NCI-H2081 treated with DMSO at 0.1 percent for 48 hours (cell line): ENCODE measurements around the gene PRRC2C.
"Not testable (repeated sequence)": the region's sequence is repeated elsewhere in the genome, so short reads cannot be mapped to it uniquely, and the experiment has no call there.

Experiments
- DNase-seq: peaks from one replicate; lab custom pipeline; 2025; lab: John Stamatoyannopoulos, UW

The PRRC2C gene

DNA sequence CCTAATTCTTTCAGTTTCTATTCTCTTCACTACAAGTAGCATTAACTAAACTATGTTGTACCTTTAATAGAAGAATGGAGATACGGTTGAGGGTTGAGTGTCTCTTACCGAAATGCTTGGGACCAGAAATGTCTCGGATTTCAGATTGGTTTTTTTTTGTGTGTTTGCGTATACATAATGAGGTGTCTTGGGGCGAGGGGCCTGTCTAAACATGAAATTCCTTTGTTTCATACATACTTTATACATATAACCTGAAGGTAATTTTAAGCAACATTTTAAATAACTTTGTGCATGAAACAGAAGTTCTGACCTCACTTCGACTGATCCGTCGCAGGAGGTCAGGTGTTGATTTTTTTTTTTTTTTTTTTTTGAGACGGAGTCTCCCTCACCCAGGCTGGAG is 100.4 kb downstream of the PRRC2C start:
- no peak for DNase-seq

- no peak for DNase-seq
Observed at GRCh38 chr1:171588230-171588629, 102.9 kb downstream of the PRRC2C start.

DNA sequence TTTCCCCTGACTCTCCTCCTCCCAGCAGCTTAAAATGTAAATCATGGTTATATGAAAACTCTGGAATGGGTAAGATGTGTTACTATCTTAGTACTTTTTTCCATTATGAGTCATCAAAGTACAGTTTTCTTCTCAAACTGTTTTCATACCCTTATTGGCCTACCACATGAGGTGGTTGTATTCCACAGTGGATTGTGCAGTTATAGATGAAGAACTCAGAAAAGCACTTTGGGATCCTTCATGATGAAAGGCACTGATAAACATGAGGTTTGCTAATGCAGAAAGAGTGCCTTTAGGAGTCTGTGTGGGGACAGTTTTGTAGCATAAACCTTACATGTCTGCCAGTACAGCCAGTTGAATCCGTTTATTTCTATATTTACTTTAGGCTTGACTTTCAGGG is 104.7 kb downstream of the PRRC2C start:
- DNase-seq: no peak

DNA sequence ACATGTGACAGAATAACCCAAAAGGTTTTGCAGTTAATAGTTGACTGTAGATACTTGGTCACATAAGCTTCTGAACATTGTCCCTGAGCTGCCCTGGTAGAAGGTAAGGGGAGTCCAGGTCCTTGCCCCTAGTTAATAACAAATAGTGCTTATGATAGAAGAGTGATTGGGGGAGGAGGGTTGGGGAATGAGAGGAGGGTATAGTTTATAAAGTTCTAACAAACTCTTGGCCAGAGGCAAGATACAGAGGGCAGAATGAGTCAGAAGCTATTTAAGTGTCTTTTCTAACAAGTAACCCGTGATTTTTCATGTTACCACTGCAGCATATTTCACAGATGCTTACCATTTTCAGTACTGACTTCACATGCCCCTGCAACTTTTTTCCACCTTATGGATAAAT is 110.0 kb downstream of the PRRC2C start:
- no peak for DNase-seq

- no peak for DNase-seq
Observed at GRCh38 chr1:171596119-171596518, 110.8 kb downstream of the PRRC2C start.

- no peak for DNase-seq
Observed at GRCh38 chr1:171596705-171597104, 111.4 kb downstream of the PRRC2C start.

- DNase-seq: no peak
Observed at GRCh38 chr1:171597203-171597602, 111.9 kb downstream of the PRRC2C start.

DNA sequence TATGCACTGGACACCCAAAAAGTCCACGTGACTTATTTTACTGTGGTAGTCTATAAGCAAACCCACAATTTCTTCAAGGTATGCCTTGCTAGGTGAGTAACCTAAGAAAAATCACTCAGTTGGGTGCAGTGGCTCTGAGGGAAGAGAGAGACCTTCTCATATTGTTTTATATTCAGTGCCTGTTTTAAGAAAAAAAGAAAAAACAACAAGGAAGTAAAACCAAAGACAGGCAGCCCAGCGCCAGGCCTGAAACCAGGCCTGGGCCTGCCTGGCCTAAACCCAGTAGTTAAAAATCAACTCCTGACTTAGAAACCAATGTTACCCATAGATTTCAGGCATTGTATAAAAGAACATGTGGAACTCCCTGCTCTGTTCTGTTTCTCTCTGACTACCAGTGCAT is 115.0 kb downstream of the PRRC2C start:
- DNase-seq: not testable (repeated sequence)

GRCh38 chr1:171600862-171601261 is 115.5 kb downstream of the PRRC2C start:
- DNase-seq: no peak

DNA sequence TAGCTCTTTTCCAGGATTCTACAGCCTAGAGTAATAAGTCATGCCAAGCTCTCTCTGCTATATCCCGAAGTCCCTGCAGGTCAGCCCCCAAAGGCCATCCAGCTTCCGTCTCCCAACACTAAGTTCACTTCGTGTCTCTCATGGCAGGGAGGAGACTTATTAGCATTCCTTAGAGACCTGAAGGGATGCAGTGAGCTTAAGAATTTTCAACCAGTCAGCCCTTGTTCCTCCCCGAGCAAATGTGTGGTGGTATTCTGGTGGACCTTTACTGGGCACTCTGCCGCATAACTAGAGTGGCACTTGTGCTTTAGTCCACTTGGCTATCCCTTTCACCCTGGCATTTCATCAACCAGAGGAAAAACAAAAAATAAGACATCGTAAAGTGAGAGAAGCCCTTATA is 117.7 kb downstream of the PRRC2C start:
- not testable (repeated sequence) for DNase-seq

DNA sequence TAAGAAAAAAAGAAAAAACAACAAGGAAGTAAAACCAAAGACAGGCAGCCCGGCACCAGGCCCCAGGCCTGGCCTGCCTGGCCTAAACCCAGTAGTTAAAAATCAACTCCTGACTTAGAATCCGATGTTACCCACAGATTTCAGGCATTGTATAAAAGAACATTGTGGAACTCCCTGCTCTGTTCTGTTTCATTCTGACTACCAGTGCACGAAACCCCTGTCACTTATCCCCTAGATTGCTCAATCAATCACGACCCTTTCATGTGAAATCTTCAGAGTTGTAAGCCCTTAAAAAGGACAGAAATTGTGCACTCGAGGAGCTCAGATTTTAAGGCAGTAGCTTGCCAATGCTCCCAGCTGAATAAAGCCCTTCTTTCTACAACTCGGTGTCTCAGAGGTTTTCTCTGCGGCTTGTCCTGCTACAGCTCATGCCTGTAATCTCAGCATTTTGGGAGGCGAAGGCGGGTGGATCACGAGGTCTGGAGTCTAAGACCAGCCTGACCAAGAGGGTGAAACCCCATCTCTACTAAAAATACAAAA is 121.1 kb downstream of the PRRC2C start:
- no peak for DNase-seq

DNA sequence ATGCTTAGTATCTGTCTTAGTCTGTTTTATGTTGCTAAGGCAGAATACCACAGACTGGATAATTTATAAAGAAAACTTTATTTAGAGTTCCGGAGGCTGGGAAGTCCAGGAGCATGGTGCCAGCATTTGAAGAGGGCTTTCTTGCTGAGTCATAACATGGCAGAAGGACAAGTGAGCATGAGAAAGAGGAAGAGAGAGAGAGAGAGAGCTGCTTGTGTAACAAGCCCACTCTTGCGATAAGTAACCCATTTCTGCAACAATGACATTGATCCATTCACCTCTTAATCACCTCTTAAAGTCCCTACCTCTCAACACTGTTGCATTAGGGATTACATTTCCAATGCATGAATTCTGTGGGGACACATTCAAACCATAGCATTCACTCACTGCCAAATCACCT is 125.1 kb downstream of the PRRC2C start:
- no peak for DNase-seq

DNA sequence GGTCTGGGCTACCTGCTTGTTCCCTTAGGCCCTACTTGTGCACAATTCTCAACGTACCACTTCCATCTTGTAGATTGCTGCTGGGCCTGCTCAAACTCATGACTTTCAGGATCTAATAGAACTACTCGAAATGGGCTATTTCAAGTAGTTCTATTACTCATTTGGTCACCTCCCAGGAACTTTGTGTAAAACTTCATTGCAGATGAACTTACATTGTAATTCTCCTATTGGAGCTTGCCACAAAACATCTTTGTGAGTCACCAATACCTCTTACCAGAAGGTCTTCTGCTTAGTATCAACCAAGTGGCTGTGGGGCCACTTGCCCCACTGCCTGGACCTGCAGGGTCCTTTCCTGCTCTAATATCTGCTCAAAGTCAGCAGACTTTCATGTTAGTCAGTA is 126.0 kb downstream of the PRRC2C start:
- no peak for DNase-seq

DNA sequence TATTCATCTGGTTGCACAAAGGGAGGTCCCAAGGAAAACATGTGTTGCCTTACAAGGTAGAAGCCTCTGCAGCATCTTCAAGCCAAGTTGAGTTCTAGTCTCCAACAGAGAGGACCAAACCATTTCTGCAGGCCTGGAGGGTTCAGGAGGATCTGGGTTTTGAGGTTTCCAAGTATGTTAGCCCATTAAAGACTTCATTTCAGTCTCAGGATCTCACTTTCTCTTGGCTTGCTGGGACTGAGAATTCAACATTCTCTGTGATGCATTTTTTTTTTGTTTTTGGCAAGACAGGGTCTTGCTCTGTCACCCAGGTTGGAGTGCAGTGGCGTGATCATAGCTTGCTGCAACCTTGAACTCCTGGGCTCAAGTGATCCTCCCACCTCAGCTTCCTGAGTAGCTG is 128.0 kb downstream of the PRRC2C start:
- no peak for DNase-seq

DNA sequence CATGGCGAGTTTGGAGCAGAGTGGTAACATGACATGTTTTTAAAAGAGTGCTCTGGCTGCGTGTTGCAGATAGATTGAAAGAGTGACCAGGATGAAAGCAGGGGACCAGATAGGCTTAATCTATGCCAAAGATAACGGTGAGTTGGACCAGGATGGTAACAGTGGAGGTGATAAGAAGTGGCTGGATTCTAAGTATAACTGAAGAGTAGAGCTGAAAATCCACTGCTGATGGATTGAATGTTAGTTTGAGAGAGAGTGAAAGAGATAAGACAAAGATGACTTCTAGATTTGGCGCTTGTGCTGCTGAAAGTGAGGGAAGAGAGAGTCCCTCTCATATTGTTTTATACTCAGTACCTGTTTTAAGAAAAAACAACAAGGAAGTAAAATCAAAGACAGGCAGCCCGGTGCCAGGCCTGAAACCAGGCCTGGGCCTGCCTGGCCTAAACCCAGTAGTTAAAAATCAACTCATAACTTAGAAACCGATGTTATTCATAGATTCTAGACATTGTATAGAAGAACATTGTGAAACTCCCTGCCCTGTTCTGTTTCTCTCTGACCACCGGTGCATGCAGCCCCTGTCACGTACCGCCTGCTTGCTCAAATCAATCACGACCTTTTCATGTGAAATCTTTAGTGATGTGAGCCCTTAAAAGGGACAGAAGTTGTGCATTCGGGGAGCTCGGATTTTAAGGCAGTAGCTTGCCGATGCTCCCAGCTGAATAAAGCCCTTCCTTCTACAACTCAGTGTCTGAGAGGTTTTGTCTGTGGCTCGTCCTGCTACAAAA is 130.0 kb downstream of the PRRC2C start:
- DNase-seq: not testable (repeated sequence)

DNA sequence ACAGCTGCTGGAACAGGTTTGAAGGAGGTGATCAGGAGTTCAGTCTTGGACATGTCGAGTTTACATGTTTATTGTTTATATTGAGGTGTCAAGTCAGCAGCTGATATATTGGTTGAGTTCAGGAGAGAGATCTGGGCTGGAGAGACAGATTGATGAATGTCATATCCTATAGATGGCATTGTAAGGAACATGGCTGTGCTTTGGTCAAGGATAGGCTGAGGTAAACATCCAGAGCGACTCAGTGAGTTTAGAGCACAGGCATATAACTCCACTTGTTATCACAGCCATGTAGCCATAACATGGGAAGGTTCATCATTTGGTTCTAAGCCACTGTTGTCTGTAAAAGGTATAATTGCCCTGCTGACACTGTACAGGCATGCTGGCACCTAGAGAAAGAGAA is 131.3 kb downstream of the PRRC2C start:
- DNase-seq: no peak

GRCh38 chr1:171622152-171622462 is 136.8 kb downstream of the PRRC2C start, which contains the start of gene MYOCOS:
Gene MYOCOS, plus strand, starts transcription at chr1:171622243. Its CDS starts 1,641 bp downstream, at chr1:171623884.
- no peak for DNase-seq

- no peak for DNase-seq
Observed at GRCh38 chr1:171623651-171624331, 138.5 kb downstream of the PRRC2C start.

DNA sequence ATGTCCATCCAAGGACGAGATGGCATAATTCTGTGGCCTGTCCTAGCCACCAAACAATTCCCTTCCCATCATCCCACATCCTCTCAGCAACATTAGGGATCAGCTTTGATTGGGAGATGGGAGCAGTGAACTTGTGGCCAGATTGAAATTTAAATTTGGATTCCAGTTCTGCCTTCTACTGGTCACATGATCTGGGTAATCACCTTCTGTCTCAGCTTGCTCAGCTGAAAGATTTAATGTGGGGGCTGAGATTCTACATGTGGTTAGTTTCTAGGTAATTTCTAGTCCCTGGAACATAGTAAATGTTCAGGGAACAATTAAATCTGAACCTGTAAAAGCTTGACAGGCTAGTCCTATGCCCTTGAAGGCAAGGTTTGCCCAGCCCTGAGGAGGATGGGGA is 139.9 kb downstream of the PRRC2C start:
- DNase-seq: no peak

- no peak for DNase-seq
Observed at GRCh38 chr1:171627020-171627419, 141.7 kb downstream of the PRRC2C start.

DNA sequence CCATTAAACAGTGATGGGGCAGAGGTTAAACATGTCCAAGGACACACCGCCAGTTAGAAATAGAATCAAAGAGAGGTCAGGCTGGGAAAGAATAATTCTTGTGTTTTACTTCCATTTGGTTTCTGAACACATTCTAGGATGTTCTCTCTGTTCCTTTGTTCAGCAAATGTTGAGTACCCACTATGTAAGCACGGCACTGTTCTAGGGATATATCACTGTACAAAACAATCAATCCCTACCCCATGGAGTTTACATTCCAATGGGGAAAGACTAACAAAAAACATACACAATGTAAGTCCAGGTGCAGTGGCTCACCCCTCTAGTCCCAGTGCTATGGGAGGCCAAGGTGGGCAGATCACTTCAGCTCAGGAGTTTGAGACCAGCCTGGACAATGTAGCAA is 142.9 kb downstream of the PRRC2C start:
- no peak for DNase-seq

DNA sequence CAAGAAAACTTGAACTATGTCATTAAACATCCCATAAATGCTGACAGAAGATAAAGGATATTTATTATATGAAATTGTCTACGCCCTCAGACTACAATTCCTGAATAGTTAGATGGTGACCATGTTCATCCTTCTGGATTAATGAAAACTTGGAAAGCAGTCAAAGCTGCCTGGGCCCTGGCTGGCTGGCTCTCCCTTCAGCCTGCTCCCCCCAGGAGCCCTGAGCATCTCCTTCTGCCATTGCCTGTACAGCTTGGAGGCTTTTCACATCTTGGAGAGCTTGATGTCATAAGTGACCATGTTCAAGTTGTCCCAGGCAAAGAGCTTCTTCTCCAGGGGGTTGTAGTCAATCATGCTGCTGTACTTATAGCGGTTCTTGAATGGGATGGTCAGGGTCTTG is 150.3 kb downstream of the PRRC2C start:
- DNase-seq: no peak

GRCh38 chr1:171636141-171636540 is 150.8 kb downstream of the PRRC2C start:
- DNase-seq: no peak
